Measurements from ENCODE around the gene RIN1. TPM values are rescaled to one million over a fixed set of nuclear protein-coding genes. Genes with fewer than 3 reads are reported as not detected.

Gene RIN1
- total and polyA plus RNA-seq, 2 experiments from 2014 or later, result 2.5 to 8.2 TPM

DNA sequence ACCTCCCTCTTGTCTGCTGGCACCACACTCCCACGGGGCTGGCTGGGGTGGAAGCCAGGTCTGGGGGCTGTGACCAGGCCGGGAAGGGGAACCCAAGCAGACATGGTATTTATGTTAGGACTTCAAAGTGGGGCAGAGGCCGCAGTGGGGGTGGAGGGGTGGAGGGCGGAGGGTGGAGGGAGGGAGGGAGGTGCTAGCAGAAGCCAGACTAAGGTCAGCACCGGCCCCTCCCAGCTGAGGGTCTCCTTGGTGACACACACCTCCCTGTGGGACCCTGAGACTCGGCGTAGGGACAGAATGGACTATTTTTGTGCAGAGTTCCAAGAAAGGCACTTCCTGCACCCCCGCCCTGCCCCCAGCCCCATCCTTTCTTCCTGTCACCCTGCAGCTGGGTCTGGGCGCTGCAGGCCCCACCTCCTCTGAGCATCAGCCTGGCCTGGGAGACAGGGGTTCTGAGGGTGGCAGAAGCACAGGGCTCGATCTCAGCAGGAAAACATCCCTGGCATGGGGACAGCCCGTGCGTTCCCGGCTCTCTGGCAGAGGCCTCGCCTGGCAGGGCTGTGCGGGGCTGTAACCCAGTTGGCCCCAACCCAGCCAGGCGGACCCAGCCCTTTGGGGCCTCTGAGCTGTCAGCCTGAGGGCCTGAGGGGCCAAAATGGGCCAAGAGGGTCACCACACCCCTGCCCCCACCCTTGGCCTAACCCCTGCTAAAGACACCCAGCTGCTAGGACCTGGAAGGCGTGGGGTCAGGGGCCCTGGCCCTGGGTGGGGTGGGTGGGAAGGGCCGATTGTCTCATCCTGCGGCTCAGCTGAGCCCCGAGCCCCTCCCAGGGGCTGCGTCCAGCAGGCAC is 9.7 kb downstream of the RIN1 start:
- Histone ChIP-seq H3K4me1 (ENCODE audit: insufficient read depth) (peaks cover 5% of the 10 kb centered on the region; the same call in 1 of the 2 replicates), H3K9me2 (ENCODE audit: insufficient read depth) (no peaks in the 10 kb centered on the region), H4K20me1 (replicated peaks; ENCODE audit: insufficient read depth) (no peaks in the 10 kb centered on the region), H3F3A (replicated peaks; ENCODE audit: low read depth) (no peaks in the 10 kb centered on the region), H3K27ac (ENCODE audit: low read depth) (no peak overlapping the region), H3K36me3 (ENCODE audit: insufficient read depth) (no peaks in the 10 kb centered on the region), H2AFZ (no peak overlapping the region), H3K27me3 (ENCODE audit: insufficient read depth) (no peaks in the 10 kb centered on the region), H3K4me2 (no peak overlapping the region), H3K4me3 (no peak overlapping the region), H3K79me2 (replicated peaks; ENCODE audit: insufficient read depth) (no peaks in the 10 kb centered on the region)
- no peaks in the 10 kb centered on the region; the same call in 2 of the 3 replicates for H3K9me3 Mint-ChIP-seq
- no peak for ATAC-seq
- H3K27me3 Mint-ChIP-seq (ENCODE audit: insufficient read depth, low read depth, poor library complexity), result peaks cover 24% of the 10 kb centered on the region
- H3K27ac Mint-ChIP-seq, result no peak overlapping the region
- peaks cover 21% of the 10 kb centered on the region for H3K4me1 Mint-ChIP-seq
- H3K36me3 Mint-ChIP-seq (ENCODE audit: low read depth), result no peaks in the 10 kb centered on the region
- H3K4me3 Mint-ChIP-seq, result no peak overlapping the region
- no peak for TF ChIP-seq NANOG (IDR thresholded peaks at IDR 0.05; ENCODE audit: borderline replicate concordance)
- no peak for TF ChIP-seq JUNB (IDR thresholded peaks at IDR 0.05; ENCODE audit: unreplicated experiment)
- TF ChIP-seq, protein P1, sequence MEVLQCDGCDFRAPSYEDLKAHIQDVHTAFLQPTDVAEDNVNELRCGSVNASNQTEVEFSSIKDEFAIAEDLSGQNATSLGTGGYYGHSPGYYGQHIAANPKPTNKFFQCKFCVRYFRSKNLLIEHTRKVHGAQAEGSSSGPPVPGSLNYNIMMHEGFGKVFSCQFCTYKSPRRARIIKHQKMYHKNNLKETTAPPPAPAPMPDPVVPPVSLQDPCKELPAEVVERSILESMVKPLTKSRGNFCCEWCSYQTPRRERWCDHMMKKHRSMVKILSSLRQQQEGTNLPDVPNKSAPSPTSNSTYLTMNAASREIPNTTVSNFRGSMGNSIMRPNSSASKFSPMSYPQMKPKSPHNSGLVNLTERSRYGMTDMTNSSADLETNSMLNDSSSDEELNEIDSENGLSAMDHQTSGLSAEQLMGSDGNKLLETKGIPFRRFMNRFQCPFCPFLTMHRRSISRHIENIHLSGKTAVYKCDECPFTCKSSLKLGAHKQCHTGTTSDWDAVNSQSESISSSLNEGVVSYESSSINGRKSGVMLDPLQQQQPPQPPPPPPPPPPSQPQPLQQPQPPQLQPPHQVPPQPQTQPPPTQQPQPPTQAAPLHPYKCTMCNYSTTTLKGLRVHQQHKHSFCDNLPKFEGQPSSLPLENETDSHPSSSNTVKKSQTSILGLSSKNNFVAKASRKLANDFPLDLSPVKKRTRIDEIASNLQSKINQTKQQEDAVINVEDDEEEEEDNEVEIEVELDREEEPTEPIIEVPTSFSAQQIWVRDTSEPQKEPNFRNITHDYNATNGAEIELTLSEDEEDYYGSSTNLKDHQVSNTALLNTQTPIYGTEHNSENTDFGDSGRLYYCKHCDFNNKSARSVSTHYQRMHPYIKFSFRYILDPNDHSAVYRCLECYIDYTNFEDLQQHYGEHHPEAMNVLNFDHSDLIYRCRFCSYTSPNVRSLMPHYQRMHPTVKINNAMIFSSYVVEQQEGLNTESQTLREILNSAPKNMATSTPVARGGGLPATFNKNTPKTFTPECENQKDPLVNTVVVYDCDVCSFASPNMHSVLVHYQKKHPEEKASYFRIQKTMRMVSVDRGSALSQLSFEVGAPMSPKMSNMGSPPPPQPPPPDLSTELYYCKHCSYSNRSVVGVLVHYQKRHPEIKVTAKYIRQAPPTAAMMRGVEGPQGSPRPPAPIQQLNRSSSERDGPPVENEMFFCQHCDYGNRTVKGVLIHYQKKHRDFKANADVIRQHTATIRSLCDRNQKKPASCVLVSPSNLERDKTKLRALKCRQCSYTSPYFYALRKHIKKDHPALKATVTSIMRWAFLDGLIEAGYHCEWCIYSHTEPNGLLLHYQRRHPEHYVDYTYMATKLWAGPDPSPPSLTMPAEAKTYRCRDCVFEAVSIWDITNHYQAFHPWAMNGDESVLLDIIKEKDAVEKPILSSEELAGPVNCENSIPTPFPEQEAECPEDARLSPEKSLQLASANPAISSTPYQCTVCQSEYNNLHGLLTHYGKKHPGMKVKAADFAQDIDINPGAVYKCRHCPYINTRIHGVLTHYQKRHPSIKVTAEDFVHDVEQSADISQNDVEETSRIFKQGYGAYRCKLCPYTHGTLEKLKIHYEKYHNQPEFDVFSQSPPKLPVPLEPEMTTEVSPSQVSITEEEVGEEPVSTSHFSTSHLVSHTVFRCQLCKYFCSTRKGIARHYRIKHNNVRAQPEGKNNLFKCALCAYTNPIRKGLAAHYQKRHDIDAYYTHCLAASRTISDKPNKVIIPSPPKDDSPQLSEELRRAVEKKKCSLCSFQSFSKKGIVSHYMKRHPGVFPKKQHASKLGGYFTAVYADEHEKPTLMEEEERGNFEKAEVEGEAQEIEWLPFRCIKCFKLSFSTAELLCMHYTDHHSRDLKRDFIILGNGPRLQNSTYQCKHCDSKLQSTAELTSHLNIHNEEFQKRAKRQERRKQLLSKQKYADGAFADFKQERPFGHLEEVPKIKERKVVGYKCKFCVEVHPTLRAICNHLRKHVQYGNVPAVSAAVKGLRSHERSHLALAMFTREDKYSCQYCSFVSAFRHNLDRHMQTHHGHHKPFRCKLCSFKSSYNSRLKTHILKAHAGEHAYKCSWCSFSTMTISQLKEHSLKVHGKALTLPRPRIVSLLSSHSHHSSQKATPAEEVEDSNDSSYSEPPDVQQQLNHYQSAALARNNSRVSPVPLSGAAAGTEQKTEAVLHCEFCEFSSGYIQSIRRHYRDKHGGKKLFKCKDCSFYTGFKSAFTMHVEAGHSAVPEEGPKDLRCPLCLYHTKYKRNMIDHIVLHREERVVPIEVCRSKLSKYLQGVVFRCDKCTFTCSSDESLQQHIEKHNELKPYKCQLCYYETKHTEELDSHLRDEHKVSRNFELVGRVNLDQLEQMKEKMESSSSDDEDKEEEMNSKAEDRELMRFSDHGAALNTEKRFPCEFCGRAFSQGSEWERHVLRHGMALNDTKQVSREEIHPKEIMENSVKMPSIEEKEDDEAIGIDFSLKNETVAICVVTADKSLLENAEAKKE (CRISPR knock-in tag; IDR thresholded peaks at IDR 0.05), result no peak
- no peak for TF ChIP-seq EZH2phosphoT487 (IDR thresholded peaks at IDR 0.05; ENCODE audit: unreplicated experiment)
- no peak for TF ChIP-seq ZNF114 (CRISPR knock-in tag; IDR thresholded peaks at IDR 0.05)
- no peak for TF ChIP-seq POLR2AphosphoS5 (IDR thresholded peaks at IDR 0.05; ENCODE audit: low read depth)
- no peak for DNase-seq (ENCODE audit: low spot score)
